Activated T-helper 1 cell treated with anti-CD3 and anti-CD28 coated beads, Interleukin-2, amount 50 U/mL, for 16 hours (primary cell): ENCODE measurements around the gene SLC29A3.
"Not testable (repeated sequence)": the region's sequence is repeated elsewhere in the genome, so short reads cannot be mapped to it uniquely, and the experiment has no call there.

ENCODE experiments used
- DNase-seq, 2 donors: peaks; one replicate each; pipeline ENCODE4 v3.0.0-alpha.2; 2020; ENCODE audit warnings: low read depth in 1 of 2, low spot score in 1 of 2

SLC29A3 gene

DNA sequence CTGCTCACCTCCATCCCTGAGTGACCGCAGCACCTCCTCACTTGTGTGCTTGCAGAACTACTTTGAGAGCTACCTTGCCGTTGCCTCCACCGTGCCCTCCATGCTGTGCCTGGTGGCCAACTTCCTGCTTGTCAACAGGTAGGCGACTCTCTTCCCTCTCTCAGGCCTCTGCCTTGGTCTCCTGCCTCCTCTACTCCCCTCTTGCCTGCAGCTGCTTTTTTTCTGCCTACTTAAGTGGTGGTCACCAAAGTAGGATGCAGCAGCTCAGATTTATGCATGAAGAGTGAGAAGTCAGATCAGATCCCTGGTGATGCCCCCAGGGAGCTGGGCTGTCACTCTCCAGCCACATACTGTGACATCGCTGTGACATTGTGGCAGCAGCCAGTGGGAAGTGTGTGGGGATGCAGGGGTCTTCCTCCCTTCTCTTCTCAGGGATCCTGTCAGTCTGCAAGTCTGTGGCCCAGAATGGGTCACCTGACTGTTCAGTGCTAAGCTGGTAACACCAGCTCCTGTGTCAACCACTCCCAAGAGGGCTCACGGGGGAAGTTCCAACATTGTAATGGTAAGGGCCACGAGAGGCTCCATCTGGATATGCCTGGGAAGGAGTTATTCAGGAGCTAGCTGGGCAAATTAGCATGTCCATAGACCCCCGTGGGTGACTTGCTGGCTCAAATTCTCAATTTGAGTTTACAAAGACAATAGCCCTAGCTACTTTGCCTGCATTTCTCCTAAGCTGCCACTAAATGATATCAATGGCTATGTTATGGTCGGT, 25.3 kb downstream of the SLC29A3 start:
- no peak for DNase-seq

DNA sequence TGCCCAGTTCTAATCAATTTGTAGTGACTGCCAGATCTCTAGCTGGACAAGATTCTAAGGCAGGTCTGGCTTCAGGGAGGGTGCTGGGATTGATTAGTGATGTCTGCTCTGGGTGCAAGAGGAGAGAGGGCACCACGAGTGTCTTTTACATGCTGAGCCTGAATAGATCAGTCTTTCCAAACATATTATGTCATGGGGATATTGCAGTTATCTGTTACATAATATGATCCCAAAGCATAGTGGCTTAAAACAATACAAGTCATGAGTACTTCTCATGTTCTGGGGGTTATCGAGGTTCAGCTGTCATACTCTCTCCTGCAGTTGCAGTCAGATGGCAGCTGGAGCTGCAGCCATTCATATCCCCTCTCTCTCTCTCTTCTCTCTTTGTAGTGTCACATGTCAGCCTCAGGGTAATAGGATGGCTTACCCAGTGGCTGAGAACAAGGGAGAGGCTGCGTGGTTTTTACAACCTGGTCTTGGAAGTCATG, 26.0 kb downstream of the SLC29A3 start:
- DNase-seq = no peak

DNA sequence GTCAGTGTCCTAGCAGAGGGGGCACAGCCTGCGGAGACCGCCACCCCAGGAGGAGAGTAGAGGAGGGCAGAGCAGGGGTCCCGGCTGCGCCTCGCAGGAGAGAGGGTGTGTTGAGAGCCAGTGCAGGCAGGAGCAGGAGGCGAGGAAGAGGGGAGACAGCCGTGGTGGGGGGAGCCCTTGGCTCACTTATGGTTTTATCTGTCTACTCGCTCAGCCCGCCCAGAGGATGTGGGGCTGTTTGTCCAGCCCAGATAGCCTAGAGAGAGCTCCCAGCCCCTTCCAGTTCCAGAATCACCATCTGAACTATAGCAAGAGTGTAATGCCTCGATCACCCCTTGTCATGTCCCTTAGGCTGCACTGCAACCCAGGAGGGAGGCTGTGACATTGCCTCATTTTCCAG, 26.6 kb downstream of the SLC29A3 start:
- no peak for DNase-seq

DNA sequence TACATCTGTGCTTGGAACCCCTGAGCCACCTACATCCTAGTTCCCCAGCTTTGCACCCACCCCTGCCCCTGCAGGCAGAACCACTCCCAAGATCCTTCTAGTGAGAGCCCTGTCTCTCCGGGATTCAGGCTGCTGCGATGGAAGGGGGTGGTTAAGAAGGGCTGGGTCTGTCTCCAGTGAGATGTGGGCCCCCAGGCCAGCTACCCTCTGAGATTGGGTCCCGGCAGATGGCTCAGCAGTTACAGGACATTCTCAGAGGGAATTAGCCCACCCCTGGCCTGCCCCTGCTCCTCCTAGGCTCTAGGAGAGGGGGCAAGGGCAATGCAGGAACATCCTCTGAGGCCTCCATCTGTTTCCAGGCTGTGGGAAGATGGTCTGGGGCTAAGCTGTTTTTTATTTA, 27.7 kb downstream of the SLC29A3 start:
- no peak for DNase-seq

DNA sequence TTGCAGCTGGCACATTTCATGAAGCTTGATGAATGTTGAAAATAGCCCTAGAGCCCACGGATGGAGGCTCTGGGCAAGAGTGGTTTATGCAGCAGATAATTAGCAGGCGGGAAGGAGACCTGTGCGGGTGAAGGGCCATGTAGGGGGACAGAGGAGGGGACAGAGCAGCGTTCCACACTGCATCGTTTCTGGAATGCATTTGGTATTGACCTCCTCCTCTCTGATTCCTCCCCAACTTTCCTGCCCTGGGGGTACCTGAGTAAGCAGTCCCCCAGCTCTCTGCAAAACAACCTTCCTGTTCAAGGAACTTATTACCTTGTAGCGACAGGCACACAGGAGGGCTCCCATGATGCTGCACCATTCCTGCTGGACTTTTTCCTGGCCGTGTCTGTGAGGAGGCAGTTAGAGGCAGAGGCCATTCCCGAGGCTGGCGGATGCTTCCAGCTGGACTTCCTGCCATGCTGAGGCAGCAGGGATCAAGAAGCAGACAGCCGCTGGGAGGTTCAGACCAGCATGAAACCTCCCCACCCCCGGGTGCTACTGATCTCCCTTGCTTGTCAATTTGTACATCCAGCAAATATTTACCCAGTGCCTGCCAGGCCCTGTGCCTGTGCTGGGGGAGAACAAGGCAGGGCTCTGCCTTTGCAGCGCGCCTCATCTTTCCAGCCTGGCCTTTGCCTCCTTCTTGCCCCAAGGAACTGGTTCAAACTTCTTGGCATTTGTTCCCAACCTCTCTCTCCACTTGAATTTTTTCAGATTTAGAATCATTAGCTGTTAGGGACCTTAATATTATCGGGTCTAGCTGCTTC, 28.7 kb downstream of the SLC29A3 start:
- no peak for DNase-seq

DNA sequence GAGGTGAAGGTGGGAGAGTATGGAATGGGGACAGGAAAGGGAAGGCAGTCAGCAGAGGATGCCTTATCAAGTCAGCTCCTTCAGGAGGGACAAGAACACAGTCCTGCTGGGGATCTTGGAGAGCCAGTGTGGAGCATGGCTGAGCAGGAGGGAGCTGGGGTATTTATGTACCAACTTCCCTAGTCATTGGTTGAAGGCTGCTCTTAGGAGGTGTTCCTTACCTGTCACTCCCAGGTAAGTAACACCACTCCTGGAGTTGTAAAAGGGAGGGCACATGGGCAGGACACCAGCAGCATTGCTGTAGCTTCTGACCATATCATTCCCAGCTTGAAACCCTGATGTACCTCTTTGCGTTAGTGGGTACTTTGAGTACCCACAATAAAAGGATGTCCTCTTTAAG, 29.8 kb downstream of the SLC29A3 start:
- DNase-seq = no peak

DNA sequence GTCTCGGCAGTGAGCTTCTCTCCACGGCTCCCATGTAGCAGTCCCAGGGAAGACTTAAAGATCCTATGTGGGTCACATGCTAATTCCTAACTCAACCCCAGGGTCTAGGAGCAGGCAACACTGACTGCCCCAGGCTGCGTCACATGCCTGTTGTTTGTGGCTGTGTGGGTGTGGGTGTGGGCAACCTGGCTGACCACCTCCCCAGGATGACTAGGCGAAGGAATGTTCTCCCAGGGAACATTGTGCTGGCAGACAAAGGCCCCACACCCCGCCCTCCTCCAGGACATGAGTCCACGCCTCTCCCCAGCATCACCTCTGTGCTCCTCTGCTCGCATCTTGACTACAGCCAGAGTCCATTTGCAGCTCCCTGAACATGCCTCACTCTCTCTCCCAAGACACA, 30.3 kb downstream of the SLC29A3 start:
- DNase-seq = no peak

DNA sequence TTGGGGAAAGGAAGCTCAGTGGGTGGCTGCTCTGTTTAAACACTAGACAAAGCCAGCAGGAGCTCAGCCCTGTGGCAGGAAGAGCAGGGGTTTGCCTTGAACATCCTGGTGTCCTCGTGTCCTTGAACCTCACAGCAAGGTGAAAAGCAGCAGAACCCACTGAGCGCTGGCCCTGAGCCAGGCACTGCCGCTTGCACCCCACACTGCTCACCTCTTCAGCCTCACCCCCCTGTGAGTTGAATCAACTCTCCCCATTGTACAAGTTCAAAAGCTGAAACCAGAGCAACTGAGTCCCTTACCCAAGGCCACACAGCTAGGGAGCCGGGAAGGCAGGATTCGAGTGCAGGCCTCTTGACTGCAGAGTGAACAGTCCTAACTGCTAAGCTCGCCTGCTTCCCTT, 32.0 kb downstream of the SLC29A3 start:
- no peak for DNase-seq

DNA sequence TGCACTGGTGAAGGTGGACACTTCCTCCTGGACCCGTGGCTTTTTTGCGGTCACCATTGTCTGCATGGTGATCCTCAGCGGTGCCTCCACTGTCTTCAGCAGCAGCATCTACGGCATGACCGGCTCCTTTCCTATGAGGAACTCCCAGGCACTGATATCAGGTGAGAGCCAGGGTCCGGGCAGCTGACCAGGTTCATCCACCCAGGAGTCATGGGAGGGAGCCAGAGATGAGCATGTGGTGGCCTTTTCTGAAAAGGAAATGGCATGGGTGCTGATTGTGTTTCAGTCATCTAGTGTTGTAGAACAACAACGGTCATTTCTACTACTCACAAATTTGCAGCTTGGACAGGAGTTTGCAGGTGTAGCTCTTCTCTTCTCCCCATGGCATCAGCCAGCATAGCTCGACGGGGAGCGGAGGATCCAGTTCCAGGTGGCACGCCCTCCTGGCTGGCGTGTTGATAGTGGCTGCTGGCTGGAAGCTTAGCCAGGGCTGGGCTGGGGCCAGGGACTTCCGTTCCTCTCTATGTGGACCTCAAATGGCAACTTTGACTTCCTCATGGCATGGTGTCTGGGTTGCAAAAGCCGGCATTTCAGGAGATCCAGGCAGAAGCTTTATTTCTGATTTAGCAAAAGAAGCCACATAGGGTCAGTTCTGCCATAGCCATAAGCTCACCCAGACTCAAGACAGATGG, 32.7 kb downstream of the SLC29A3 start:
- no peak for DNase-seq

DNA sequence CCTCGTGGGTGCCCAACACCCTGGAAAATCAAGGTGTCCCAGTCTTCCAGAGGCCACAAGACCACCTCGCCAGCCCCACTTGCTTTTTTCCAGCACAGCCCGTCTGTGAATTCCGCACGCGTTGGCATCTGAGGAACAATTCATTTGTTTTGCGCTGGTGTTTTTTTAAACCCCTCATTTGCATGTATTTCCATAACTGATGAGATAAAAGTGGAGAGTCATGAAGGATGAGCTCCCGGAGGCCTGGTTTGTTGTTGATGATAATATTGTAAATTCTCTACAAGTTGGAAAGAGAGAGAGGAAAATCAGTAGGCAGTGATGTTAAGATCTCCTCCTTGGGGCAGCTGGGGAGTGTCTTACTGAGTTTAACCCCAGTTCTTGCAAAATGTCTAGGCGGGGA, 34.6 kb downstream of the SLC29A3 start:
- no peak for DNase-seq

DNA sequence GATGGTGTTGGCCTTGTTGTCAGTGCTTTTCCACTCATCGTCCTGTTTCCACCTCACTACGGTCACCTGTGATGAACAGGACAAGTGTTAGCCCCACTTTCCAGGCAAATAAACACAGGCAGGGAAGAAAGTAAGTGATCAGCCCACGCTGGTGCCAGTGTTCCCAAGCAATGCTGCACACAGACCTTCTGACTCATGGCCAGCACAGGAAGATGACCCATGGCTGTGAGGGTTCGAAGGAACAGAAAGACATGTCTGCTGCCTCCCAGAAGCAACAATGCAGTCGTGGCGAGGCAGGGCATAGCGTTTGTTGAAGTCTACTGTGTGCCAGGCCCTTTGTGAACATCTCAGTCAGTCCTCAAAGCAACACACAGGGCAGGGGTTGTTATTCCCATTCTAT, 35.7 kb downstream of the SLC29A3 start:
- no peak for DNase-seq

DNA sequence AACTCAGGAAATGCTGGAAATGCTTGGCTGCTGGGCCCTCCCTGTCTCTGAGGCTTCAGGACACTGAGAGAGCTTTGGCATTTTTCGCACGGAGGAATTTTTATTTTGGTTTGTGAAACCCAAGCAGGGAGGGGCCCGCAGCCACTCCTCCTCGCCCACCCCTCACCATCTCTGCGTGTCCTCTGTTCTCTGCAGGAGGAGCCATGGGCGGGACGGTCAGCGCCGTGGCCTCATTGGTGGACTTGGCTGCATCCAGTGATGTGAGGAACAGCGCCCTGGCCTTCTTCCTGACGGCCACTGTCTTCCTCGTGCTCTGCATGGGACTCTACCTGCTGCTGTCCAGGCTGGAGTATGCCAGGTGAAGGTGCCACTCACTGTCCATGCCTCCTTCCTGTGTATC, 36.8 kb downstream of the SLC29A3 start:
- no peak for DNase-seq

DNA sequence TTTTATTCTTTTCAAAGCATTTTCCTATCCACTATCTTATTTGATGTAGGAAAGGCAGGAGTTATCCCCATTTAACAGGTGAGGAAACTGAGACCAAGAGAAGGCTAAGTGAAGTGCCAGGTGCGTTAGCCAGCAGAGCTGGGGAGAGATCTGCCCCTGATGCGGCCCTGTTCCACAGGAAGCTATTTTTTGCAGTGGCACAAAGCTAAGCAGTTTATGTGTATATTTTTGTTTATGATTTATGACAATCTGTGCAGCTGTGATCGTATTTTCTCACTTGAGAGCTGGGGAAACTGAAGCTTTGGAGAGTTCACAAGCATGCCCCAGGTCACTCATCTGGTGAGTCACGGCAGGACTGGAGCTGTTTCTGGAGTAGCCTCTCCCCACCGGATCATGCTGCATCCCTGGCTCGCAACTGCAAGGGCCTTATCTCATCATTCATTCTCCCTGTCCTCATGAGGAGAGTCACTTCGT, 38.8 kb downstream of the SLC29A3 start:
- DNase-seq = no peak

DNA sequence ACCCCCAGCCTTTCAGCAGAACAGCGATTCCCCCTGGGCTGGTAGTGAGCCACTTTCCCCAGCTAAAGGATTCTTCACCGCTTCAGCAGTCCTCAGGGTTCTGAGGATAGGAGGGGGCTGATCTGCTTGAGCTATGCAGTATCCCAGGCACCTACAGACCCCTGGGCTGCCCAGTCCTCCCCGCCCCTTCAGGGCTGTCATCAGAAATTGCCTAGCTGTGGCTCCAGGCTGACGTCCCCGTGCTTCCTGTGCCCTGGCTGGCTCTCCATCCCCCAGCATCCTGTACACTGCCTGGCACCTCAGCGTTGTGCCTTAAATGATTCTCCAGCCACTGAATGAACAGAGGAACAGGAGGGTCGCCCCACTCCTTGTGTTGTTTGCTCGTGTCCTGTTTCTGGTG, 39.2 kb downstream of the SLC29A3 start:
- DNase-seq = no peak

DNA sequence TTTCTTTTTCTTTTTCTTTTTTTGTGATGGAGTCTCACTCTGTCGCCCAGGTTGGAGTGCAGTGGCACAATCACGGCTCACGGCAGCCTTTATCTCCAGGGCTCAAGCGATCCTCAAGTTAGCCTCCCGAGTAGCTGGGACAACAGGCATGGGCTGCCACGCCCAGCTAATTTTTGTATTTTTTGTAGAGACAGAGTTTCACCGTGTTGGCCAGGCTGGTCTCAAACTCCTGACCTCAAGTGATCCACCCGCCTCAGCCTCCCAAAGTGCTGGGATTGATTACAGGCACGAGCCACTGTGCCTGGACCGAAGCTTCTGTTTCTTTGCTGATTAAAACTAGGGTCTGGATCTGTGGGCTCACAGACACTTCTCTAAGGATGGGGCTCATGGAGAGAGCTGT, 39.8 kb downstream of the SLC29A3 start:
- DNase-seq = not testable (repeated sequence)

DNA sequence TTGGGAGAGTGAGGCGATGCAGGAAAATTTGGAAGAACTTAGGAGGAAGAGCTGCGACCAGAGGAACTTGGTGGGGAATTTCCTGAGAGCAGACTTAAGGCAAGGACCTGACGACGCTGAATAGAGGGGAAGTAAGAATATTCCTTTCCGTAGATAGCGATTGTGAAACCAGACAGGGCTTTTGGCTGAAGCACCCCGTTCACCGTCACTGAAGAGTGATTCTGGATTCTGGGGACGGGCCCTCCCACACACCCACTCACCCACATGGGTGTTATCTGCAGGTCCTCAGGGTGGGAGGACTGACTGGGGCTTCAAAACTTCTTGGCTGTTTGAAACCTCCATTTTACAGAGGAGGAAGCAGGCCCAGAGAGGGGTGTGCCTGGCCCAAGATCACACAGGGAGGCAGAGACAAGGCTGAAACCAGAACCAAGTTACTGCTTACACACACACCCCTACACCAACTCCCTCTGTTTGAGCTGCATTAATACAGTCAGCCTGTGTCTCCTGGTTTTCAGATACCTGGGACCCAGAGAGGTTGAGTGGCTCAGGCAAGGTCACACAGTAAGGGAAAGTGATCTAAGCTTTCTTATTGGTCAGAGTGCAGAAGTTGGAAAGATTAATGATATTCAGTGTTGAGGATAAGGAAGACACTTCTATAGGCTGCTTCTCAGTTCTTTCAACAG, 40.4 kb downstream of the SLC29A3 start:
- DNase-seq = no peak

DNA sequence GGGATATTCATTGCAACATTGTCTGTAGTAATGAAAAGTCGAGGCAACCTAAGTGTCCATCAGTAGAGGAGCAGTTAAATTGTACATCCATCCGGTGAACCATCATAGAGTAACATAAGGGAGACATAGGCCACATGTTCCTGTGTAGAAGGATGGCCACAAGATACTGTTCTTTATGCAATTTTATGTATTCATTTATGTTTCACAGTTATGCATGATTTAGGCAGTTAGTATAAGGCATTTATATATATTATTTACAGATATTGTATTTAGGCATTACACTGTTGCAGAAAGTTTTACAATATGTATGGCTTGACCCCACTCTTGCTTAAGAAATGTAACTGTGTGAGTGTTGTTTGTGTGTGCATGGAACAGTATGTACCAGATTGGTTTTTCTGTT, 41.7 kb downstream of the SLC29A3 start:
- no peak for DNase-seq

DNA sequence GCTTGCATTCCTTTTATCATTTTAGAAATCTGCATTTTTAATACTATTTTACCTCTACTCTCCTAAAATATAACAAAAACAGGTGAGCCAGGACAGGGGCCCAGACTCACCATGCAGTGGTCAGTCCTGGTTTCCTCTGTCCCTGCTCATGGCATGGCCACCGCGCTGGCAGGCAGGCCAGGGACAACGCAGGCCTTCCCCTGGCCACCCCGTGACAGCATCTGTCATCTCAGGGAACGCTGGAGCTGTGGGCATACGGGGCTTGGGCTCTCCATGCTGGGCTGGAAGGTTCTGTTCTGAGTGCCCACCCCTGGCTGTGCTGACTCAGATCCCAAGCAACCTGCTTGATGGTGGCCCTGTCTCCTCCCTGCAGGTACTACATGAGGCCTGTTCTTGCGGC, 42.5 kb downstream of the SLC29A3 start:
- DNase-seq = no peak

DNA sequence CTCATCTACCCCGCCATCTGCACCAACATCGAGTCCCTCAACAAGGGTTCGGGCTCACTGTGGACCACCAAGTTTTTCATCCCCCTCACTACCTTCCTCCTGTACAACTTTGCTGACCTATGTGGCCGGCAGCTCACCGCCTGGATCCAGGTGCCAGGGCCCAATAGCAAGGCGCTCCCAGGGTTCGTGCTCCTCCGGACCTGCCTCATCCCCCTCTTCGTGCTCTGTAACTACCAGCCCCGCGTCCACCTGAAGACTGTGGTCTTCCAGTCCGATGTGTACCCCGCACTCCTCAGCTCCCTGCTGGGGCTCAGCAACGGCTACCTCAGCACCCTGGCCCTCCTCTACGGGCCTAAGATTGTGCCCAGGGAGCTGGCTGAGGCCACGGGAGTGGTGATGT, 43.1 kb downstream of the SLC29A3 start:
- no peak for DNase-seq

DNA sequence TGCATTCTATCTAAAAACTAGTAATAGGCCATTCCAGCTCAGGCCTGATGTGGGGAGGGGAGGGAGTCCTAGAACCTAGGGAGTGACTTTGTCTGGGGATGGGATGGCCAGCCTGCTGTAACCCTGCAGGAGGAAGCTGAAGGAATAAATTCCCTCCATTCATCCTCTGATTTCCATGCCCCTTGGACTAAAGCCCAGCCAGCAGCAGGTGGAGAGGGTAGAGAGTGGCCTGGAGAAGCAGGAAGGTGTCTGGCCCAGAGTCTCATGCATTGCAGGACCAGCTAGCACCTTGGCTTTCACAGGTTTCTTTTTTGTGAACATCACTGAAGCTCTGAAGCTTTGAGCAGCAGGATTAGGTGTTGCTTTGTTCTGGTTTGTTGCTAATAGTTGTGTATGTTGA, 44.9 kb downstream of the SLC29A3 start:
- no peak for DNase-seq

DNA sequence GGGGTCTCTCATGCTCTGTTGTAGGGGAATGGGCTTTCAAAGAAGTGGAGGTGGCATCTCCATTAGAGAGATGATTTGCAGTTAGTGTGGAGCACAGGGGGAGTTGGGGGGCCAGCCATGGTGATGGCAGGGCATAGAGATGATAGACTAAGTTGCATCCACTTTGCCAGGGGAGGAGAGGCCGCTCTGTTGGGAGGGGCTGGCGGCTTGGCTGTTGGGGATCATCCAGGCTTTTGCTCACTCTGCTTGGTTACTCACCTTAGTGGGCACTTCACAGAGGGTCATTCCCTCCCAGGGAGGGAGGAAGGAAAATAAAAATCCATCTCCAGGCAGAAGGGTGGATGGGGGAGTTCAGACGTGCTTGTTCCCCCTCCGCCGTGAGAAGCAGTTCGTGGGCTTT, 46.3 kb downstream of the SLC29A3 start:
- no peak for DNase-seq
